GM23338 (cell line): ENCODE data around the gene ADGRD1. TPM values are rescaled to one million over a fixed set of nuclear protein-coding genes. Genes with fewer than 3 reads are reported as not detected.

Experiments
- ATAC-seq: fragments of 200-7000 bp; cut with Tn5 transposase; 3 replicates; pipeline ENCODE4 v1.9.1; 2020
- DNase-seq: peaks from one replicate; pipeline ENCODE4 v3.0.0-alpha.2; 2015; ENCODE audit warnings: low spot score
- H2AFZ ChIP-seq: fragments of 200-600 bp; sonication (generic); 2 replicates; pipeline ENCODE4 v1.8.0; 2016; ENCODE audit warnings: antibody characterized with exemption, mild to moderate bottlenecking, moderate library complexity
- H3F3A ChIP-seq: fragments of 200-600 bp; sonication (generic); replicated peaks from 2 replicates; pipeline ENCODE4 v1.8.0; 2017; ENCODE audit warnings: antibody characterized with exemption, mixed run types, low read depth
- H3K27ac ChIP-seq: fragments of 200-600 bp; sonication (generic); 2 replicates; pipeline ENCODE4 v1.6.1; 2016; ENCODE audit warnings: low read depth
- H3K27me3 ChIP-seq: fragments of 200-600 bp; sonication (generic); 2 replicates; pipeline ENCODE4 v1.8.0; 2016; ENCODE audit warnings: mild to moderate bottlenecking, mixed run types, moderate library complexity; ENCODE audit not compliant: insufficient read depth
- H3K36me3 ChIP-seq: fragments of 200-600 bp; sonication (generic); 2 replicates; pipeline ENCODE4 v1.8.0; 2016; ENCODE audit warnings: mild to moderate bottlenecking; ENCODE audit not compliant: insufficient read depth
- H3K4me1 ChIP-seq: fragments of 200-600 bp; sonication (generic); 2 replicates; pipeline ENCODE4 v1.8.0; 2016; ENCODE audit warnings: mild to moderate bottlenecking, moderate library complexity; ENCODE audit not compliant: insufficient read depth
- H3K4me2 ChIP-seq: fragments of 200-600 bp; sonication (generic); 2 replicates; pipeline ENCODE4 v1.7.1; 2017; ENCODE audit warnings: mixed run types
- H3K4me3 ChIP-seq: fragments of 200-600 bp; sonication (generic); 2 replicates; pipeline ENCODE4 v1.6.1; 2016; ENCODE audit warnings: mixed run types
- H3K79me2 ChIP-seq: fragments of 200-600 bp; sonication (generic); replicated peaks from 2 replicates; pipeline ENCODE4 v1.8.0; 2017; ENCODE audit warnings: mild to moderate bottlenecking; ENCODE audit not compliant: insufficient read depth
- H3K9me2 ChIP-seq: fragments of 200-600 bp; sonication (generic); 2 replicates; pipeline ENCODE4 v1.8.0; 2017; ENCODE audit not compliant: insufficient read depth
- H4K20me1 ChIP-seq: fragments of 200-600 bp; sonication (generic); replicated peaks from 2 replicates; pipeline ENCODE4 v1.8.0; 2017; ENCODE audit warnings: mild to moderate bottlenecking; ENCODE audit not compliant: insufficient read depth
- H3K27ac Mint-ChIP-seq: 2 replicates; pipeline ENCODE4 v1.8.0; 2020; ENCODE audit warnings: inconsistent platforms, mild to moderate bottlenecking, moderate library complexity, mixed read lengths
- H3K27me3 Mint-ChIP-seq: 3 replicates; pipeline ENCODE4 v1.8.0; 2022; ENCODE audit warnings: low read depth, mild to moderate bottlenecking, moderate library complexity, mixed read lengths, inconsistent platforms; ENCODE audit not compliant: insufficient read depth, poor library complexity
- H3K36me3 Mint-ChIP-seq: 3 replicates; pipeline ENCODE4 v1.8.0; 2021; ENCODE audit warnings: low read depth, mild to moderate bottlenecking, inconsistent platforms, moderate library complexity, mixed read lengths
- H3K4me1 Mint-ChIP-seq: 3 replicates; pipeline ENCODE4 v1.8.0; 2020; ENCODE audit warnings: mild to moderate bottlenecking, inconsistent platforms, mixed read lengths
- H3K4me3 Mint-ChIP-seq: 3 replicates; pipeline ENCODE4 v1.8.0; 2021; ENCODE audit warnings: moderate library complexity, mild to moderate bottlenecking, inconsistent platforms, mixed read lengths
- H3K9me3 Mint-ChIP-seq: 3 replicates; pipeline ENCODE4 v1.8.0; 2020; ENCODE audit warnings: moderate library complexity, mild to moderate bottlenecking, inconsistent platforms, mixed read lengths
- CREB1 ChIP-seq: fragments of 250-450 bp; sonication (Bioruptor Pico); IDR thresholded peaks from 2 replicates; pipeline ENCODE4 v1.5.0; 2020; ENCODE audit warnings: low read depth, mild to moderate bottlenecking, moderate library complexity
- CTCF ChIP-seq, 2 experiments: fragments of 200-600 bp in 1 of 2; sonication (generic) in 1 of 2; conservative IDR thresholded peaks; 2 replicates each; pipeline versions ENCODE4 v1.5.1 to v1.6.1; 2016 to 2017; ENCODE audit warnings: antibody characterized with exemption in 2 of 2, low read depth in 2 of 2, mild to moderate bottlenecking in 2 of 2, moderate library complexity in 1 of 2
- EZH2phosphoT487 ChIP-seq: fragments of 200-600 bp; sonication (generic); IDR thresholded peaks from one replicate; pipeline ENCODE4 v1.8.1; 2018; ENCODE audit warnings: antibody characterized with exemption; ENCODE audit not compliant: unreplicated experiment
- JUNB ChIP-seq: IDR thresholded peaks from one replicate; pipeline ENCODE4 v1.6.1; 2016; ENCODE audit warnings: antibody characterized with exemption; ENCODE audit not compliant: unreplicated experiment
- POLR2AphosphoS5 ChIP-seq: IDR thresholded peaks from 2 replicates; pipeline ENCODE4 v1.6.1; 2016; ENCODE audit warnings: antibody characterized with exemption, low read depth
- REST ChIP-seq: IDR thresholded peaks from one replicate; pipeline ENCODE4 v1.6.1; 2018; ENCODE audit warnings: antibody characterized with exemption; ENCODE audit not compliant: unreplicated experiment
- STAT1 ChIP-seq: IDR thresholded peaks from one replicate; pipeline ENCODE4 v1.6.1; 2016; ENCODE audit warnings: antibody characterized with exemption; ENCODE audit not compliant: unreplicated experiment
- ZNF114 ChIP-seq: fragments of 250-450 bp; sonication (Bioruptor Pico); IDR thresholded peaks from 2 replicates; pipeline ENCODE4 v1.5.0; 2020; ENCODE audit warnings: mild to moderate bottlenecking, moderate library complexity
- polyA plus RNA-seq: library from polyadenylated mRNA; unstranded; fragments of >200 nt; fragmentation: Nextera tagmentation; extraction: Ambion mirVana; gene quantifications from 2 replicates; pipeline ENCODE4 v1.2.1, GENCODE V29; 2016
- total RNA-seq: library from RNA; depleted of rRNA; stranded (reverse); fragments of >200 nt; shearing (Covaris generic); gene quantifications from 2 replicates; pipeline ENCODE4 v1.2.3, GENCODE V29; 2014
- TF ChIP-seq, protein P1 (sequence below): IDR thresholded peaks from 2 replicates; pipeline ENCODE4 v1.6.1; 2016; ENCODE audit warnings: antibody characterized with exemption
- TF ChIP-seq, protein P2 (sequence below): fragments of 250-450 bp; sonication (Bioruptor Pico); IDR thresholded peaks from 2 replicates; pipeline ENCODE4 v1.5.0; 2020; ENCODE audit warnings: mild to moderate bottlenecking, moderate library complexity

The ADGRD1 gene
- total and polyA plus RNA-seq, 2 experiments from 2014 or later: 1.4 TPM; not detected in 1

GRCh38 chr12:131108177-131108955 lies 154.7 kb downstream of the ADGRD1 start (continued):
- TF ChIP-seq, protein P1, sequence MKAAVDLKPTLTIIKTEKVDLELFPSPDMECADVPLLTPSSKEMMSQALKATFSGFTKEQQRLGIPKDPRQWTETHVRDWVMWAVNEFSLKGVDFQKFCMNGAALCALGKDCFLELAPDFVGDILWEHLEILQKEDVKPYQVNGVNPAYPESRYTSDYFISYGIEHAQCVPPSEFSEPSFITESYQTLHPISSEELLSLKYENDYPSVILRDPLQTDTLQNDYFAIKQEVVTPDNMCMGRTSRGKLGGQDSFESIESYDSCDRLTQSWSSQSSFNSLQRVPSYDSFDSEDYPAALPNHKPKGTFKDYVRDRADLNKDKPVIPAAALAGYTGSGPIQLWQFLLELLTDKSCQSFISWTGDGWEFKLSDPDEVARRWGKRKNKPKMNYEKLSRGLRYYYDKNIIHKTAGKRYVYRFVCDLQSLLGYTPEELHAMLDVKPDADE: no peak
- TF ChIP-seq, protein P2, sequence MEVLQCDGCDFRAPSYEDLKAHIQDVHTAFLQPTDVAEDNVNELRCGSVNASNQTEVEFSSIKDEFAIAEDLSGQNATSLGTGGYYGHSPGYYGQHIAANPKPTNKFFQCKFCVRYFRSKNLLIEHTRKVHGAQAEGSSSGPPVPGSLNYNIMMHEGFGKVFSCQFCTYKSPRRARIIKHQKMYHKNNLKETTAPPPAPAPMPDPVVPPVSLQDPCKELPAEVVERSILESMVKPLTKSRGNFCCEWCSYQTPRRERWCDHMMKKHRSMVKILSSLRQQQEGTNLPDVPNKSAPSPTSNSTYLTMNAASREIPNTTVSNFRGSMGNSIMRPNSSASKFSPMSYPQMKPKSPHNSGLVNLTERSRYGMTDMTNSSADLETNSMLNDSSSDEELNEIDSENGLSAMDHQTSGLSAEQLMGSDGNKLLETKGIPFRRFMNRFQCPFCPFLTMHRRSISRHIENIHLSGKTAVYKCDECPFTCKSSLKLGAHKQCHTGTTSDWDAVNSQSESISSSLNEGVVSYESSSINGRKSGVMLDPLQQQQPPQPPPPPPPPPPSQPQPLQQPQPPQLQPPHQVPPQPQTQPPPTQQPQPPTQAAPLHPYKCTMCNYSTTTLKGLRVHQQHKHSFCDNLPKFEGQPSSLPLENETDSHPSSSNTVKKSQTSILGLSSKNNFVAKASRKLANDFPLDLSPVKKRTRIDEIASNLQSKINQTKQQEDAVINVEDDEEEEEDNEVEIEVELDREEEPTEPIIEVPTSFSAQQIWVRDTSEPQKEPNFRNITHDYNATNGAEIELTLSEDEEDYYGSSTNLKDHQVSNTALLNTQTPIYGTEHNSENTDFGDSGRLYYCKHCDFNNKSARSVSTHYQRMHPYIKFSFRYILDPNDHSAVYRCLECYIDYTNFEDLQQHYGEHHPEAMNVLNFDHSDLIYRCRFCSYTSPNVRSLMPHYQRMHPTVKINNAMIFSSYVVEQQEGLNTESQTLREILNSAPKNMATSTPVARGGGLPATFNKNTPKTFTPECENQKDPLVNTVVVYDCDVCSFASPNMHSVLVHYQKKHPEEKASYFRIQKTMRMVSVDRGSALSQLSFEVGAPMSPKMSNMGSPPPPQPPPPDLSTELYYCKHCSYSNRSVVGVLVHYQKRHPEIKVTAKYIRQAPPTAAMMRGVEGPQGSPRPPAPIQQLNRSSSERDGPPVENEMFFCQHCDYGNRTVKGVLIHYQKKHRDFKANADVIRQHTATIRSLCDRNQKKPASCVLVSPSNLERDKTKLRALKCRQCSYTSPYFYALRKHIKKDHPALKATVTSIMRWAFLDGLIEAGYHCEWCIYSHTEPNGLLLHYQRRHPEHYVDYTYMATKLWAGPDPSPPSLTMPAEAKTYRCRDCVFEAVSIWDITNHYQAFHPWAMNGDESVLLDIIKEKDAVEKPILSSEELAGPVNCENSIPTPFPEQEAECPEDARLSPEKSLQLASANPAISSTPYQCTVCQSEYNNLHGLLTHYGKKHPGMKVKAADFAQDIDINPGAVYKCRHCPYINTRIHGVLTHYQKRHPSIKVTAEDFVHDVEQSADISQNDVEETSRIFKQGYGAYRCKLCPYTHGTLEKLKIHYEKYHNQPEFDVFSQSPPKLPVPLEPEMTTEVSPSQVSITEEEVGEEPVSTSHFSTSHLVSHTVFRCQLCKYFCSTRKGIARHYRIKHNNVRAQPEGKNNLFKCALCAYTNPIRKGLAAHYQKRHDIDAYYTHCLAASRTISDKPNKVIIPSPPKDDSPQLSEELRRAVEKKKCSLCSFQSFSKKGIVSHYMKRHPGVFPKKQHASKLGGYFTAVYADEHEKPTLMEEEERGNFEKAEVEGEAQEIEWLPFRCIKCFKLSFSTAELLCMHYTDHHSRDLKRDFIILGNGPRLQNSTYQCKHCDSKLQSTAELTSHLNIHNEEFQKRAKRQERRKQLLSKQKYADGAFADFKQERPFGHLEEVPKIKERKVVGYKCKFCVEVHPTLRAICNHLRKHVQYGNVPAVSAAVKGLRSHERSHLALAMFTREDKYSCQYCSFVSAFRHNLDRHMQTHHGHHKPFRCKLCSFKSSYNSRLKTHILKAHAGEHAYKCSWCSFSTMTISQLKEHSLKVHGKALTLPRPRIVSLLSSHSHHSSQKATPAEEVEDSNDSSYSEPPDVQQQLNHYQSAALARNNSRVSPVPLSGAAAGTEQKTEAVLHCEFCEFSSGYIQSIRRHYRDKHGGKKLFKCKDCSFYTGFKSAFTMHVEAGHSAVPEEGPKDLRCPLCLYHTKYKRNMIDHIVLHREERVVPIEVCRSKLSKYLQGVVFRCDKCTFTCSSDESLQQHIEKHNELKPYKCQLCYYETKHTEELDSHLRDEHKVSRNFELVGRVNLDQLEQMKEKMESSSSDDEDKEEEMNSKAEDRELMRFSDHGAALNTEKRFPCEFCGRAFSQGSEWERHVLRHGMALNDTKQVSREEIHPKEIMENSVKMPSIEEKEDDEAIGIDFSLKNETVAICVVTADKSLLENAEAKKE (CRISPR knock-in tag): no peak

DNA sequence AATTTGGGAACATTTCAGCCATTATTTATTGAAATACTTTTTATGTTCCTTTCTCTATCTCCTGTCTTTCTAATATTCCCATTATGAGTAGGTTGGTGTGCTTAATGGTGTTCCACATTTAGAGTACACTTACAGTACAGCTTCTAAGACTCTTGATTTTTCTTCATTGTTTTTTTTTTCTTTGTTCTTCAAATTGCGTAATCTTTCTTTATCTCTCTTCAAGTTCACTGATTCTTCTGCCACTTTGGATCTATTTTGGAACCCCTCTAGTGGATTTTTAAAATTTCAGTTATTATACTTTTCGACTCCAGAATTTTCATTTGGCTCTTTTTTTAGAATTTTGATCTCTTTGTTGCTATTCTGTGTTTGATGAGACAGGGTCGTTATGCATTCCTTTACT lies 157.7 kb downstream of the ADGRD1 start:
- Histone ChIP-seq H3K9me2 (no peaks in the 10 kb centered on the region), H3K27ac (no peak overlapping the region), H3K36me3 (no peaks in the 10 kb centered on the region), H2AFZ (no peak overlapping the region), H3K79me2 (no peaks in the 10 kb centered on the region), H3K4me1 (no peaks in the 10 kb centered on the region), H3K4me3 (no peak overlapping the region), H4K20me1 (no peaks in the 10 kb centered on the region), H3K27me3 (no peaks in the 10 kb centered on the region), H3F3A (no peaks in the 10 kb centered on the region), H3K4me2 (no peak overlapping the region)
- Mint-ChIP-seq H3K27me3 (peaks cover 3% of the 10 kb centered on the region), H3K36me3 (no peaks in the 10 kb centered on the region), H3K9me3 (no peaks in the 10 kb centered on the region), H3K27ac (no peak overlapping the region), H3K4me3 (no peak overlapping the region), H3K4me1 (peaks cover 8% of the 10 kb centered on the region; the same call in 1 of the 3 replicates)
- ATAC-seq (no peak), DNase-seq (no peak)
- TF ChIP-seq JUNB: no peak
- TF ChIP-seq REST: no peak
- no peak for TF ChIP-seq CTCF (conservative IDR thresholded peaks at IDR 0.05; ENCODE audit: low read depth in 2 of 2)
- TF ChIP-seq POLR2AphosphoS5: no peak
- no peak for TF ChIP-seq EZH2phosphoT487
- TF ChIP-seq ZNF114 (CRISPR knock-in tag): no peak
- TF ChIP-seq CREB1 (CRISPR knock-in tag): no peak
- TF ChIP-seq STAT1: no peak
- TF ChIP-seq, protein P1: no peak
